Kidney (tissue), 14 donors: ENCODE measurements around the gene PPFIBP2. TPM values are rescaled to one million over a fixed set of nuclear protein-coding genes. Genes with fewer than 3 reads are reported as not detected.

ENCODE experiments used
- DNase-seq, 5 donors: peaks; one replicate each; pipeline ENCODE4 v3.0.0-alpha.2; 2013 to 2020
- FAIRE-seq: peaks from 2 replicates; lab custom pipeline; 2012; peaks lifted over from hg19 to GRCh38; lab: Jason Lieb, UNC
- H3K27ac ChIP-seq, 2 donors: one replicate each; pipeline ENCODE4 v1.7.0; 2013; ENCODE audit warnings: low read depth in 2 of 2, low read length in 2 of 2, inconsistent platforms in 1 of 2
- H3K27me3 ChIP-seq: one replicate; pipeline ENCODE4 v1.7.1; 2013; ENCODE audit warnings: low read length, inconsistent platforms; ENCODE audit not compliant: control insufficient read depth, insufficient read depth
- H3K36me3 ChIP-seq, 3 donors: one replicate each; pipeline versions ENCODE4 v1.7.0 to v1.7.1; 2013; ENCODE audit warnings: low read length in 3 of 3, control low read depth in 1 of 3, inconsistent platforms in 1 of 3; ENCODE audit not compliant: insufficient read depth in 3 of 3, control insufficient read depth in 2 of 3
- H3K4me1 ChIP-seq, 3 donors: one replicate each; pipeline versions ENCODE4 v1.7.0 to v1.7.1; 2013; ENCODE audit warnings: low read length in 3 of 3, inconsistent platforms in 1 of 3, low read depth in 1 of 3; ENCODE audit not compliant: control insufficient read depth in 2 of 3, insufficient read depth in 2 of 3
- H3K4me3 ChIP-seq, 3 donors: one replicate each; pipeline versions ENCODE4 v1.7.0 to v1.8.1; 2013; ENCODE audit warnings: low read length in 3 of 3, control low read depth in 1 of 3, inconsistent platforms in 1 of 3
- H3K9ac ChIP-seq, 3 donors: one replicate each; pipeline versions ENCODE4 v1.7.0 to v1.7.1; 2013; ENCODE audit warnings: low read length in 3 of 3, control low read depth in 1 of 3, inconsistent platforms in 1 of 3
- H3K9me3 ChIP-seq, 3 donors: one replicate each; pipeline versions ENCODE4 v1.7.0 to v1.7.1; 2013; ENCODE audit warnings: low read length in 3 of 3, control low read depth in 1 of 3, inconsistent platforms in 1 of 3; ENCODE audit not compliant: control insufficient read depth in 2 of 3, insufficient read depth in 1 of 3
- intact Hi-C: fragments of 100-400 bp; cut with DNase I; formaldehyde crosslinking; loops from one replicate; pipeline ENCODE4 v1.11.1; 2022
- polyA plus RNA-seq: library from polyadenylated mRNA; stranded (reverse); fragments of 350-450 nt; fragmentation: Illumina TruSeq; extraction: RNeasy Lipid Tissue Mini Kit (QIAGEN cat#74804); gene quantifications from one replicate; pipeline ENCODE4 v1.2.3, GENCODE V29; 2014; ENCODE audit warnings: low read depth, low replicate concordance; ENCODE audit not compliant: insufficient read depth
- total RNA-seq: library from RNA; stranded (reverse); fragmentation: NEBNext Ultra II Directional; extraction: Animal tissue kit (Norgen Biotek cat#: 25700); gene quantifications from one replicate; pipeline ENCODE4 v1.2.1, GENCODE V29; 2021
- TF ChIP-seq, protein P1 (sequence below): IDR thresholded peaks from 3 replicates; pipeline ENCODE4 v1.5.1; 2012; ENCODE audit warnings: mild to moderate bottlenecking, moderate library complexity, borderline replicate concordance; ENCODE audit not compliant: insufficient read depth; ENCODE audit errors: extremely low read depth
- donor health status: control.
- donor health status: control.
- donor health status: control.
- donor health status: control.
- donor health status: control.
- donor health status: DM: yes; HTN: yes; CAD: no.
- donor health status: Normal renal cell carcinoma (clear cell type).

PPFIBP2 gene
- total and polyA plus RNA-seq, 2 donors from 2014 or later = 31.6 to 44.4 TPM

DNA sequence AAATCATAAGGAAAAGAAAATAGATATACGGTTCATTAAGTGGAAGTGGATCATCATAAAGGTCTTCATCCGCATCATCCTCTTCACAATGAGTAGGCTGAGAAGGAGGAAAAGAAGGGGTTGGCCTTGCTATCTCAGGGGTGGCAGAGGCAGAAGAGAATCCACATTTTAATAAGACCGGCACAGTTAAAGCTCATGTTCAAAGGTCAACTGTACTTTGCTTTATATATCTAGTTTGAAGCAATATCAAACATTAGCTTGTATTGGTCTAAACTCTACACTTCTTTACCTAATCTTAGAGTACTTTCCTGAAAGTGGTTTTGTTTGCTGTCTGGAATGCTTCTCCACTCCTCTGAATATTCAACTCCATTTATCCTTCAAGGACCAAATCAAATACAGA, 5.7 kb upstream of the PPFIBP2 start:
- no peak overlapping the region for H3K9ac ChIP-seq
- FAIRE-seq (no peak), DNase-seq (no peak)
- H3K27me3 ChIP-seq = no peaks in the 10 kb centered on the region
- no peak overlapping the region for H3K27ac ChIP-seq
- H3K9me3 ChIP-seq = no peaks in the 10 kb centered on the region
- no peak overlapping the region for H3K4me3 ChIP-seq
- no peaks in the 10 kb centered on the region for H3K36me3 ChIP-seq
- intact Hi-C loops = no loop called here
- peaks cover 0 to 24% (median 15%) of the 10 kb centered on the region in 3 donors for H3K4me1 ChIP-seq
- TF ChIP-seq, protein P1, sequence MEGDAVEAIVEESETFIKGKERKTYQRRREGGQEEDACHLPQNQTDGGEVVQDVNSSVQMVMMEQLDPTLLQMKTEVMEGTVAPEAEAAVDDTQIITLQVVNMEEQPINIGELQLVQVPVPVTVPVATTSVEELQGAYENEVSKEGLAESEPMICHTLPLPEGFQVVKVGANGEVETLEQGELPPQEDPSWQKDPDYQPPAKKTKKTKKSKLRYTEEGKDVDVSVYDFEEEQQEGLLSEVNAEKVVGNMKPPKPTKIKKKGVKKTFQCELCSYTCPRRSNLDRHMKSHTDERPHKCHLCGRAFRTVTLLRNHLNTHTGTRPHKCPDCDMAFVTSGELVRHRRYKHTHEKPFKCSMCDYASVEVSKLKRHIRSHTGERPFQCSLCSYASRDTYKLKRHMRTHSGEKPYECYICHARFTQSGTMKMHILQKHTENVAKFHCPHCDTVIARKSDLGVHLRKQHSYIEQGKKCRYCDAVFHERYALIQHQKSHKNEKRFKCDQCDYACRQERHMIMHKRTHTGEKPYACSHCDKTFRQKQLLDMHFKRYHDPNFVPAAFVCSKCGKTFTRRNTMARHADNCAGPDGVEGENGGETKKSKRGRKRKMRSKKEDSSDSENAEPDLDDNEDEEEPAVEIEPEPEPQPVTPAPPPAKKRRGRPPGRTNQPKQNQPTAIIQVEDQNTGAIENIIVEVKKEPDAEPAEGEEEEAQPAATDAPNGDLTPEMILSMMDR = no peak

DNA sequence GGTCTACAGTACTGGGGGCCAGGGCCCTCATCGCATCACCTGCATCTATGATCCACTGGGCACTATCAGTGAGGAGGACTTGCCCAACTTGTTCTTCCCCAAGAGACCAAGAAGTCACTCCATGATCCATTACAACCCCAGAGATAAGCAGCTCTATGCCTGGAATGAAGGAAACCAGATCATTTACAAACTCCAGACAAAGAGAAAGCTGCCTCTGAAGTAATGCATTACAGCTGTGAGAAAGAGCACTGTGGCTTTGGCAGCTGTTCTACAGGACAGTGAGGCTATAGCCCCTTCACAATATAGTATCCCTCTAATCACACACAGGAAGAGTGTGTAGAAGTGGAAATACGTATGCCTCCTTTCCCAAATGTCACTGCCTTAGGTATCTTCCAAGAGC, 3.8 kb upstream of the PPFIBP2 start:
- intact Hi-C loops = no loop called here
- no peak overlapping the region for H3K4me3 ChIP-seq
- FAIRE-seq = no peak
- TF ChIP-seq, protein P1 = no peak
- H3K4me1 ChIP-seq = peaks cover 0 to 29% (median 18%) of the 10 kb centered on the region in 3 donors
- H3K27me3 ChIP-seq = no peaks in the 10 kb centered on the region
- no peak overlapping the region for H3K9ac ChIP-seq
- no peak overlapping the region for H3K27ac ChIP-seq
- no peaks in the 10 kb centered on the region for H3K36me3 ChIP-seq
- no peaks in the 10 kb centered on the region for H3K9me3 ChIP-seq
- DNase-seq = no peak

DNA sequence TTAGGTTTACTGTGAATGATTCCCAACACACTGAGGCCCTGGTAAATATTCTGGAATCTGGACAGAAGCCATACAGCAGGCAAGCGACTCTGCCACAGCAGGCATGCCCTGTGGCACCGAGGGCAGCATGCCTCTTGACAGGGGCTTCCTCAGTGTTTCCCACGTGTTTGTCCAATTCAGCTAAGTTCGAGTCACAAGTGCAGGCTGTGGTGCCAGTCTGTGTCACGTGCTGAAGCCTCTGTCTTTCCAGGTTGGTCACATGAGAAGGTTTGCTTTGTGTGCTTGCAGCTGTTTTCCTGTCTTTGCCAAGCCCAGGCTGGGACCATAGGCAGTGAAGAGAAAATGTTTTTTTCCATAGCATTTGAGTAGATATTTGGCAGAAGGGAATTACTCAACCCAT, 2.4 kb upstream of the PPFIBP2 start:
- TF ChIP-seq, protein P1 = no peak
- Histone ChIP-seq H3K4me3 (peak overlapping the region in 1 of 3 donors; percentile 88), H3K9ac (peak overlapping the region in 1 of 3 donors; percentile 89), H3K4me1 (peaks cover 0 to 35% (median 18%) of the 10 kb centered on the region in 3 donors), H3K9me3 (no peaks in the 10 kb centered on the region), H3K27ac (peak overlapping the region; percentile 87 to 89), H3K36me3 (no peaks in the 10 kb centered on the region), H3K27me3 (no peaks in the 10 kb centered on the region)
- no peak for FAIRE-seq
- intact Hi-C loops = no loop called here
- peak in 1 of 5 donors; percentile 63 for DNase-seq
